ENCODE measurements around the gene HSDL1. TPM values are rescaled to one million over a fixed set of nuclear protein-coding genes. Genes with fewer than 3 reads are reported as not detected.

The HSDL1 gene
- total and polyA plus RNA-seq, 2 of the 4 experiments (the other 2 are of a cell fraction), result 11.6 to 18.3 TPM

GRCh38 chr16:84075376-84075775, 69.6 kb downstream of the HSDL1 start:
- Histone ChIP-seq H3K9me3 (ENCODE audit: control insufficient read depth, insufficient read depth, low read length) (no peaks in the 10 kb centered on the region), H3K23ac (ENCODE audit: low read depth, low read length) (no peak overlapping the region), H3K4ac (ENCODE audit: low read depth, low read length) (no peak overlapping the region), H2AK9ac (replicated peaks; ENCODE audit: low read depth, low read length, poor library complexity) (no peak overlapping the region), H4K91ac (ENCODE audit: insufficient read depth, low read depth, low read length) (no peak overlapping the region), H4K8ac (ENCODE audit: low read depth in 2 of 2, low read length in 2 of 2) (no peak overlapping the region), H3K9me1 (ENCODE audit: insufficient read depth, low read length) (peaks cover 2% of the 10 kb centered on the region; the same call in 1 of the 2 replicates), H3K18ac (ENCODE audit: low read depth, low read length) (no peak overlapping the region), H2BK120ac (ENCODE audit: low read depth, low read length) (no peak overlapping the region), H2BK5ac (ENCODE audit: low read depth, low read length, poor library complexity, severe bottlenecking) (no peak overlapping the region), H3K14ac (replicated peaks; ENCODE audit: low read depth, low read length) (no peak overlapping the region), H2BK20ac (ENCODE audit: low read depth, low read length) (no peak overlapping the region), H3K27ac (ENCODE audit: insufficient read depth, low read length) (no peak overlapping the region), H3K79me1 (ENCODE audit: low read depth in 1 of 2, low read length in 2 of 2) (peaks cover 0 to 8% of the 10 kb centered on the region in 2 experiments; a peak in 2 of 4 replicates), H3K9ac (ENCODE audit: low read depth, low read length) (no peak overlapping the region), H3K56ac (ENCODE audit: extremely low read depth, insufficient read depth, low read length) (no peak overlapping the region), H3K4me3 (ENCODE audit: insufficient read depth, low read depth, low read length) (no peak overlapping the region), H2AK5ac (ENCODE audit: low read depth, low read length) (no peak overlapping the region), H4K20me1 (ENCODE audit: insufficient read depth, low read length) (0 out of 2 replicates have a peak, but pooled peaks cover 9% of the 10 kb centered on the region), H2AFZ (replicated peaks; ENCODE audit: low read length, poor library complexity) (no peak overlapping the region), H3K4me1 (ENCODE audit: control insufficient read depth, insufficient read depth, low read length) (peaks cover 3% of the 10 kb centered on the region), H4K5ac (ENCODE audit: low read depth, low read length) (no peak overlapping the region), H3K27me3 (ENCODE audit: control insufficient read depth, insufficient read depth, low read length) (no peaks in the 10 kb centered on the region), H2BK15ac (ENCODE audit: low read depth, low read length) (no peak overlapping the region), H3K36me3 (ENCODE audit: control insufficient read depth, insufficient read depth, low read length) (peaks cover 41% of the 10 kb centered on the region), H3K4me2 (ENCODE audit: low read depth, low read length) (no peak overlapping the region)
- ATAC-seq (ENCODE audit: low read depth) (no peak), DNase-seq (no peak)
- in situ Hi-C loops (cut with MboI; ENCODE audit: low sequenced_read_pairs) (no loop called here), intact Hi-C loops (cut with micrococcal nuclease) (no loop called here), dilution Hi-C loops (cut with HindIII; ENCODE audit: low sequenced_read_pairs, unreplicated experiment) (no loop called here)
- BruUV-seq (replicated peaks), result no TSS peak
- CTCF ChIA-PET, result no interaction called here
- TF ChIP-seq ELK1 (IDR thresholded peaks at IDR 0.05; ENCODE audit: borderline replicate concordance, low read depth, low read length), result no peak
- no peak for TF ChIP-seq MAFK (IDR thresholded peaks at IDR 0.05; ENCODE audit: low read depth, low read length)
- TF ChIP-seq NFE2L2 (IDR thresholded peaks at IDR 0.05; ENCODE audit: low read depth, low read length), result no peak
- no peak for TF ChIP-seq MXI1 (IDR thresholded peaks at IDR 0.05; ENCODE audit: borderline replicate concordance, low read depth, low read length)
- TF ChIP-seq CEBPB (IDR thresholded peaks at IDR 0.05; ENCODE audit: low read depth, low read length), result no peak
- no peak for TF ChIP-seq RAD21 (IDR thresholded peaks at IDR 0.05; ENCODE audit: low read length)
- no peak for TF ChIP-seq POLR2A (IDR thresholded peaks at IDR 0.05; ENCODE audit: low read depth, low read length)
- TF ChIP-seq, protein P1, sequence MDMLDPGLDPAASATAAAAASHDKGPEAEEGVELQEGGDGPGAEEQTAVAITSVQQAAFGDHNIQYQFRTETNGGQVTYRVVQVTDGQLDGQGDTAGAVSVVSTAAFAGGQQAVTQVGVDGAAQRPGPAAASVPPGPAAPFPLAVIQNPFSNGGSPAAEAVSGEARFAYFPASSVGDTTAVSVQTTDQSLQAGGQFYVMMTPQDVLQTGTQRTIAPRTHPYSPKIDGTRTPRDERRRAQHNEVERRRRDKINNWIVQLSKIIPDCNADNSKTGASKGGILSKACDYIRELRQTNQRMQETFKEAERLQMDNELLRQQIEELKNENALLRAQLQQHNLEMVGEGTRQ (IDR thresholded peaks at IDR 0.05; ENCODE audit: low read depth, low read length), result no peak
- no peak for TF ChIP-seq BHLHE40 (IDR thresholded peaks at IDR 0.05; ENCODE audit: low read depth, low read length)
- TF ChIP-seq CHD1 (IDR thresholded peaks at IDR 0.05; ENCODE audit: low read depth, low read length), result no peak
- no peak for TF ChIP-seq RFX5 (IDR thresholded peaks at IDR 0.05; ENCODE audit: low read depth, low read length)
- TF ChIP-seq FOS (IDR thresholded peaks at IDR 0.05; ENCODE audit: low read depth, low read length), result no peak
- TF ChIP-seq RCOR1 (IDR thresholded peaks at IDR 0.05; ENCODE audit: insufficient replicate concordance, low read length), result no peak
- no peak for TF ChIP-seq CTCF (conservative IDR thresholded peaks at IDR 0.05; ENCODE audit: low read depth, low read length)
- no peak for TF ChIP-seq SMC3 (IDR thresholded peaks at IDR 0.05; ENCODE audit: low read depth, low read length)
- POLR2A ChIA-PET (ENCODE audit: unreplicated experiment), result no interaction called here
- whole genome bisulfite sequencing, 2 experiments (ENCODE audit: extremely low coverage in 2 of 2, insufficient read length in 1 of 2), result no CpG with 5 or more reads among the region's 11 CpGs
